Astrocyte (in vitro differentiated cells and primary cell): ENCODE results near the gene UBQLN1.

Experiments used
- CTCF ChIP-seq: IDR thresholded peaks from 2 replicates; pipeline ENCODE4 v1.5.1; 2011; ENCODE audit warnings: low read depth, mild to moderate bottlenecking, inconsistent platforms, low read length, moderate library complexity; ENCODE audit not compliant: insufficient read depth
- EZH2 ChIP-seq: IDR thresholded peaks from 2 replicates; pipeline ENCODE4 v1.6.1; 2012; ENCODE audit warnings: mild to moderate bottlenecking, low read length, inconsistent platforms; ENCODE audit not compliant: insufficient read depth

GRCh38 chr9:83620841-83621636 lies 86.7 kb downstream of the UBQLN1 start:
- peak; percentile 69 for TF ChIP-seq CTCF
- no peak for TF ChIP-seq EZH2
